GM18505 (cell line): Measurements from ENCODE around the gene DCAF15.

Experiments used
- ATAC-seq: cut with Tn5 transposase; IDR thresholded peaks from one replicate; pipeline ENCODE4 v1.9.1; 2021; ENCODE audit not compliant: unreplicated experiment
- POLR2A ChIP-seq: IDR thresholded peaks from 4 replicates; pipeline ENCODE4 v1.6.1; 2011; ENCODE audit warnings: borderline replicate concordance; ENCODE audit not compliant: insufficient read depth, insufficient read length; ENCODE audit errors: extremely low read depth

DCAF15 gene

DNA sequence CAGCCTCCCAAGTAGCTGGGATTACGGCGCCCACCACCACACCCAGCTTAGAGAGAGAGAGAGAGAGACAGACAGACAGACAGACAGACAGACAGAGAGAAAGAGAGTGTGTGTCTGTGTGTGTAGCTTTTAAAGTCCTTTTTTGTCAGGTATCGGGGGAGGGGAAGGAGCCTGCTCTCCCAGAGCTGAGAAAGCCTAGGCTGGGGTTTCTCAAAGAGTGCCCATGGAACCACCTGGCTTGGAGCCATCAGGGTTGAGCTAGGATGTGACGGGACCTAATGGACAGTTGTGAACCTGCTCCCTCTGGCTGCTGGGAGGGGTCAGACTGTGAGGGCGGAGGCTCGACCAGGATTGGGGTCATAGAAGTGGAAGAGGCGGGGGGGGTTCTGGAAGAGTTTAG, 37.2 kb downstream of the DCAF15 start:
- no peak for TF ChIP-seq POLR2A
- ATAC-seq: no peak

DNA sequence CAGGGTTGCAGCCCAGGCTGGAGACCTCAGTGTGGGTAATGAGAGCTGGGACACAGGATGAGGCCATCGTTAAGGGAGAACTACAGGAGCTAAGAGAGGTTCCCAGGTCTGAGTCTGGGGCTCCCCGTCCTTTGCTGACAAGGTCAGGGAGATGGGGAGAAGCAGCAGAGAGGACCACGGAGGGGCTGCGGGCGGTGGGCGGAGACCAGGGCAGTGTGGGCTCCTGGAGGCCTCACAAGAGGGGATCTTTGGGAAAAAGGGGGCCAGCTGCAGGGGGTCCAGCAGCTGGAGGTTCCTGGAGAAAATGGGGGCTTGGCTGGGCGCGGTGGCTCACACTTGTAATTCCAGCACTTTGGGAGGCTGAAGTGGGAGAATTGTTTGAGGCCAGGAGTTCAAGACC, 37.8 kb downstream of the DCAF15 start:
- no peak for ATAC-seq
- TF ChIP-seq POLR2A: no peak

GRCh38 chr19:13992025-13992424, 39.7 kb downstream of the DCAF15 start:
- TF ChIP-seq POLR2A: no peak
- no peak for ATAC-seq

DNA sequence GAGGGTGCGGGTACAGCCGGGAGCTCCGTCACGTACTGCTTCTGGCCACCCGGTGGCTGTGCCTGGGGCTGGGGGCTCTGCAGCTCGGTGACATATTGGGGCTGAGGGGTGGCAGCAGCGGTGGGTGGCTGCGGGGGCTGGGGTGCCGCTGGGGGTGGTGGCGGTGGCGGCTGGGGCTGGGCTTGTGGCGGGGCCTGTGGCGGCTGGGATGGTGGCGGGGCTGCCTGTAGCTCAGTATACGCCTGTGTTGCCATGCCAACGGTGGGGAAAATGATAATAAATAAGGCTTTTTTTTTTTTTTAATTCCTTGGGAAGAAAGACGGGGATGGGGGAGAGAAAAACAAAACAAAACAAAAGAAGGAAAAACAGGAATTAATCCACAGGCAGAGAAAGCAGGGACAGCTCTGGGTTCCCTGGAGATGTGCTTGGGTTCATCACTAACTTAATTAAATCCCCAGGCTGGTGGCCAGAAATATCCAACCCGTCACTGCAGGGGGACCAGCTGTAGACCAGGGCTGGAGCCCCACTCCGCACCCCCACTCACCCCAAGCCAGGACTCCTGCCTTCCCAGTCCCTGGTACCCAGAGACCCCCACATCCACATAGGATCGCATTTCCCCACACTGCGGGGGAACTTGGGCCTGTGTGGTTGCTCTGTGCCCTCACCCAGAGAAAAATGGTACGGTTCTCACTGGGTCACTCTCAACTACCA, 41.4 kb downstream of the DCAF15 start:
- no peak for ATAC-seq
- TF ChIP-seq POLR2A: no peak

DNA sequence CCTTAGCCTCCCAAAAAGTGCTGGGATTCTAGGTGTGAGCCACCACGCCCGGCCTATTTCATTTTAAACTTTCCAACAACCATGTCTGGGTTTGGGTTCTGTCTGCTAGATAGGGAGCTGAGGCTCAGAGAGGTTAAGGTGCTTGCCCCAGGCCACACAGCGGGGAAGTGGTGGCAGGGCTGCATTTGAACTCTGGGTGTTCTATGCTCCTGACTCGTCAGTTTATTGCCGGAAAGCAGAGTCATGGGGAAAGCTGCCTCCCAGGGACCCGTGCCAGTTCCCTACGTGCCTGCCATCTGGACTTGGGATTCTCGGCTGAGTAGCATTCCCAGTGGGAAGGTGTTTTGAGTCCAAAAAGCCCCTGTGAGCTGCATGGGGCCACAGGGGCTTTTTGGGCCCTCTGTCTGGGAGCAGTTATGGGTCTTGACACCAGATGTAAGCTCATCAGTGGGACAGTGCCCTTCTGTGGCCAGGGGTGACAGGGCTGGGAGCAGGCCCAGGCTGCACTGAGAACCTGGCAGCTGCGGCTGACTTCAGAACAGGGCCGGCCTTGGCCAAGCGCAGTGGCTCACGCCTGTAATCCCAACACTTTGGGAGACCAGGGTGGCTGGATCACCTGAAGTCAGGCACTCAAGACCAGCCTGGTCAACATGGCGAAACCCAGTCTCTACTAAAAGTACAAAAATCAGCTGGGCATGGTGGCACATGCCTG, 42.9 kb downstream of the DCAF15 start:
- TF ChIP-seq POLR2A: no peak
- no peak for ATAC-seq

DNA sequence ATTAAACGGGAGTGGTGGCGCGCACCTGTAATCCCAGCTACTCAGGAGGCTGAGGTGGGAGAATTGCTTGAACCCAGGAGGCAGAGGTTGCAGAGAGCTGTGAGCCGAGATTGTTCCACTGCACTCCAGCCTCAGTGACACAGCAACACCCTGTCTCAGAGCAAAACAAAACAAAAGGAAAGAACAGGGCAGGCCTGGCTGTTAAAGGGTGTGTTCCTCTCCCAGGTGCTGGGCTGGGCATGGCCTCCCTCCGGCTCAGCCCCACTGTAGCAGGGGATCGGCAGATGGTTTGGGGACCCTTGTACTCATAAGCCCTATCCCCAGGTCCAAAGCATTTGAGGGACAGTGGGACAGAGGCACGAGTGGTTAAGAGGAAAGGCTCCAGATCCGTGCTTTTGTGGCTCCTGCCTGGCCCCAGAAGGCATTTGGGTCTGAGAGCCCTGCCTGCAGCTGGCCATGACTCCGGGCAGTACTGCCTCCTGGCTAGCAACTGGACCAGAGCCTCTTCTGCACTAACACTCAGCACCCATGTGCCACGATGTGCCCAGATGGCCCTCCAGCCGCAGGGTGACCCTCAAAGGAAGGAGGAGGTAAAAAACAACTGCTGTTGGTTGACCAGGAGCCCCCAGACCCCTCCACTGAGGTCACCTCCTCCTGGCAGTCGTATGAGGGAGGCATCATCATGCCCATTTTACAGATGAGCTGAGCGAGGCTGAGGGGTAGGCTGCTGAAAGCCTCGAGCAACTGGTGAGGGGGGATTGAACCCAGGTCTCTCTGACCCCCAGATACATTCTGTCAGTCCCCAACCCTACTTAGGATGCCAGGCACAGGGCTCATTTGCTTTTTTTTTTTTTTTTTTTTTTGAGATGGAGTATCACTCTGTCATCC, 43.8 kb downstream of the DCAF15 start:
- ATAC-seq: no peak
- no peak for TF ChIP-seq POLR2A

- TF ChIP-seq POLR2A: no peak
Measured at GRCh38 chr19:13996928-13997630, 44.8 kb downstream of the DCAF15 start.

GRCh38 chr19:13997631-13997962, 45.3 kb downstream of the DCAF15 start:
- ATAC-seq: no peak
- no peak for TF ChIP-seq POLR2A

More at GRCh38 chr19:13996928-13997630, 44.8 kb downstream of the DCAF15 start:
- ATAC-seq: no peak

DNA sequence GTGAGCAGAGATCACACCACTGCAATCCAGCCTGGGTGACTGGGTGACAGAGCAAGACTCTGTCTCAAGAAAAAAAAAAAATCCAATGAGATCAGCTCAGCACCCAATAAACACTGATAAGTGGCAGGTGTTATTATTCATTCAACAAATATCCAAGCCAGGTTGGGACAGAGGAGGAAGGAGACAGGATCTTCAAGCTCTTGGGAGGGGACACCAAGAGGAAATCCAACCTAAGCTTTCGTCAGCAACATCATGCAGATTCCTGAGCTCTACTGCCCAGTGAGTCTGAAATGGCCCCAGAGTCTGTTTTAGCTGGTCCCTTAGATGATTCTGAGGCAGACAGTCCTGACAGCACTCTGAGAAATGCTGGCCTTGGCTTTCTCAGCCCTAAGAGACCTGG, 46.1 kb downstream of the DCAF15 start:
- ATAC-seq: no peak
- no peak for TF ChIP-seq POLR2A

DNA sequence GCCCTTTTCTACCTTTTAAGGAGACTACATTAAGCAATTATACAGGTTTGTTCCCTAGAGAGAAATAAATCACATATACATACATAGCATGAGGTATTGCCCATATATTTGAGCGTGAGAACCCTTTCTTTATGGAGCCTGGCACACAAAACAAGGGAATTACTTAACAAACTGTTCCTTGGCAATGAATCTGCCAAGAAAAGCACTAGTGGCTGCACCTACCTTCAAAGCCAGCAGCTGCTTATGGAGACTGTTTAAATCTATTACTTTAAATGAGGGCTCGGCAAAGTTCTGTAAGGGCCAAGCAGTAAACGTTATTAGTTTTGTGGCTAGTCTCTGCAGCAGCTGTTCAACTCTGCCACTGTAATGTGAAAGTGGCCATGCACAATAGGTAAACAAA, 46.8 kb downstream of the DCAF15 start:
- TF ChIP-seq POLR2A: no peak

GRCh38 chr19:14000691-14001375, 48.5 kb downstream of the DCAF15 start:
- no peak for ATAC-seq

More for the DNA sequence above, 46.8 kb downstream of the DCAF15 start:
- no peak for ATAC-seq

GRCh38 chr19:14002571-14003250, 50.4 kb downstream of the DCAF15 start:
- no peak for TF ChIP-seq POLR2A
- no peak for ATAC-seq

More at GRCh38 chr19:14000691-14001375, 48.5 kb downstream of the DCAF15 start:
- TF ChIP-seq POLR2A: no peak
